Measurements from ENCODE around the gene ZNF423. TPM values are rescaled to one million over a fixed set of nuclear protein-coding genes. Genes with fewer than 3 reads are reported as not detected.

ZNF423 gene
- 0.63 and 0.69 TPM in 2 replicates for total RNA-seq

GRCh38 chr16:49855822-49856671, at the start of gene ZNF423:
Gene ZNF423 (minus strand): TSS chr16:49856112. CDS start chr16:49855774, 338 bp downstream.

Other genes with a start within 250 kb of the ZNF423 start
- 21.6 and 23.6 TPM in 2 replicates for gene CNEP1R1, start 169.1 kb upstream of the ZNF423 start, total RNA-seq
- 11.4 and 11.7 TPM in 2 replicates for gene HEATR3, start 209.9 kb upstream of the ZNF423 start, total RNA-seq